Neural progenitor cell (in vitro differentiated cells): ENCODE results near the gene CPA1.

ENCODE experiments used
- EZH2phosphoT487 ChIP-seq: fragments of 200-600 bp; sonication (generic); IDR thresholded peaks from 2 replicates; pipeline ENCODE4 v1.6.1; 2017; ENCODE audit warnings: antibody characterized with exemption
- TF ChIP-seq, protein P1 (sequence below): fragments of 200-600 bp; sonication (generic); IDR thresholded peaks from 2 replicates; pipeline ENCODE4 v1.5.1; 2017; ENCODE audit warnings: antibody characterized with exemption, mild to moderate bottlenecking

DNA sequence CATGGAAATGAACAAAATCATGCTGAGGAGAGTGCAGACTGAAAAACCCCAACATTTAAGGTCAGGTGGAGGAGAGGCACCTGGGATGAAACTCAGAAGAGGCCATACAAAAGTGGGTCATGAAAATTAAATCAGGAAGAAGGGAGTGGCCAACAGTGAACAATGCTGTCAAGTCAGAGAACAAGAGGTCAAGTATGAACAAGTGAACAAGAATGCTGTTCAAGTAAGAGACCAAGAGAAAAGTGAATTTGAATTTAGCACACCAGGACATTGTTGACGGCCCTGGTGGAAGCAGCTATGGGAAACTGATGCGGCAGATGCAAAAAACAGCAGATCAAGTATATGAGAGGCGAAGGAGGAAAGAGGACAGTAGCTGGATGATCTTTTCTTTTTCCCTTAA lies 52.6 kb downstream of the CPA1 start:
- TF ChIP-seq, protein P1, sequence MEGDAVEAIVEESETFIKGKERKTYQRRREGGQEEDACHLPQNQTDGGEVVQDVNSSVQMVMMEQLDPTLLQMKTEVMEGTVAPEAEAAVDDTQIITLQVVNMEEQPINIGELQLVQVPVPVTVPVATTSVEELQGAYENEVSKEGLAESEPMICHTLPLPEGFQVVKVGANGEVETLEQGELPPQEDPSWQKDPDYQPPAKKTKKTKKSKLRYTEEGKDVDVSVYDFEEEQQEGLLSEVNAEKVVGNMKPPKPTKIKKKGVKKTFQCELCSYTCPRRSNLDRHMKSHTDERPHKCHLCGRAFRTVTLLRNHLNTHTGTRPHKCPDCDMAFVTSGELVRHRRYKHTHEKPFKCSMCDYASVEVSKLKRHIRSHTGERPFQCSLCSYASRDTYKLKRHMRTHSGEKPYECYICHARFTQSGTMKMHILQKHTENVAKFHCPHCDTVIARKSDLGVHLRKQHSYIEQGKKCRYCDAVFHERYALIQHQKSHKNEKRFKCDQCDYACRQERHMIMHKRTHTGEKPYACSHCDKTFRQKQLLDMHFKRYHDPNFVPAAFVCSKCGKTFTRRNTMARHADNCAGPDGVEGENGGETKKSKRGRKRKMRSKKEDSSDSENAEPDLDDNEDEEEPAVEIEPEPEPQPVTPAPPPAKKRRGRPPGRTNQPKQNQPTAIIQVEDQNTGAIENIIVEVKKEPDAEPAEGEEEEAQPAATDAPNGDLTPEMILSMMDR: no peak
- TF ChIP-seq EZH2phosphoT487: no peak
